Osteocyte (in vitro differentiated cells): ENCODE data around the gene PSME1. TPM values are rescaled to one million over a fixed set of nuclear protein-coding genes. Genes with fewer than 3 reads are reported as not detected.
A peak's percentile ranks its signal among the peaks of the same experiment; 100 is the strongest.

ENCODE experiments used
- DNase-seq: peaks from one replicate; pipeline ENCODE4 v3.0.0; 2021; ENCODE audit warnings: mixed read lengths; ENCODE audit not compliant: unreplicated experiment; ENCODE audit errors: extremely low spot score
- H3K27ac Mint-ChIP-seq: one replicate; pipeline ENCODE4 v1.8.0; 2021; ENCODE audit warnings: mild to moderate bottlenecking, mixed read lengths; ENCODE audit not compliant: unreplicated experiment
- H3K27me3 Mint-ChIP-seq: one replicate; pipeline ENCODE4 v1.8.0; 2021; ENCODE audit warnings: mixed read lengths; ENCODE audit not compliant: unreplicated experiment
- H3K36me3 Mint-ChIP-seq: one replicate; pipeline ENCODE4 v1.8.0; 2021; ENCODE audit warnings: mixed read lengths; ENCODE audit not compliant: unreplicated experiment
- H3K4me1 Mint-ChIP-seq: one replicate; pipeline ENCODE4 v1.8.0; 2021; ENCODE audit warnings: mixed read lengths; ENCODE audit not compliant: unreplicated experiment
- H3K4me3 Mint-ChIP-seq: one replicate; pipeline ENCODE4 v1.8.0; 2021; ENCODE audit warnings: mild to moderate bottlenecking, moderate library complexity, mixed read lengths; ENCODE audit not compliant: unreplicated experiment
- H3K9me3 Mint-ChIP-seq: one replicate; pipeline ENCODE4 v1.8.0; 2021; ENCODE audit warnings: mixed read lengths; ENCODE audit not compliant: unreplicated experiment
- CTCF ChIP-seq: fragments of 200-600 bp; sonication (generic); IDR thresholded peaks from 2 replicates; pipeline ENCODE4 v1.5.0; 2021; ENCODE audit warnings: antibody characterized with exemption, mild to moderate bottlenecking, moderate library complexity
- total RNA-seq: library from RNA; stranded (reverse); gene quantifications from 2 replicates; pipeline ENCODE4 v1.2.1, GENCODE V29; 2021

Gene PSME1
- total RNA-seq, 1 donor from 2014 or later, result 156 TPM

DNA sequence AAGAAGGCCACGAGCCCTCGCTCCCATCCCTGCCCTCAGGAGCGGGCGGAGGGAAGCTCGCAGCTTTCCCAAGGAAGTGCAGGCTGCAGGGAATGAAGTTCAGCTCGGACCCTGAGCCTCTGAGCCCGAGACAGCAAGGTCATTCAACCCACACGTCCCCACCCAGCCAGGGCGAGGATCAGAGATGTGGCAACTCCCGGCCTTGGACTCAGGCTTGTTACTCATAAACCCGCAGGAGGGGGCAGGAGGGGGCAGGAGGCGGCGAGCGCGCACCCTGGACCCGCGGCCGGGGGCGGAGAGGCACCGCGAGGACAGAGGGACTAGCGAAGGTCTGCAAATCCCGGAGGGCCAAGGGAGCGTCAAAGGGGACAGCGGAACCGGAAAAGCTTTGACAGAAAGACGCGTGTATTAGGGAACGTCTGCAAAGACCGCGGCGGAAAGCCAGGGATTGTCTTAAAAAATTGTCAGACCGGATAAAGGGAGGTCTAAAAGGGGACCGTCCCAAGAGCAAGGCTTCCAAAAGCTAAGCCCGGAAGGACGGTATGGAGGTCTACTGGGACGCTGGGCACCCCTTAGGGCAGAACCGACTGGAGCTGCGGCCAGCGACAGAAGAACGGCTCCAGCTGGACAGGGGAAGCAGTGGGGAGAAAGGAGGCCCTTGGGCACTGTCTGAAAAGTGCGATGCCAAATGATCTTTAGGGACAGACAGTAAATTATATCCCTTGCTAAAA lies 22.0 kb upstream of the PSME1 start:
- Mint-ChIP-seq H3K9me3 (no peaks in the 10 kb centered on the region), H3K4me1 (peaks cover 16% of the 10 kb centered on the region), H3K27ac (peak overlapping the region; percentile 99), H3K36me3 (peaks cover 9% of the 10 kb centered on the region), H3K4me3 (peak overlapping the region; percentile 95), H3K27me3 (no peaks in the 10 kb centered on the region)
- no peak for TF ChIP-seq CTCF
- peak; percentile 89 for DNase-seq

- H3K27me3 Mint-ChIP-seq, result no peaks in the 10 kb centered on the region
- peak; percentile 100 for DNase-seq
- peaks cover 17% of the 10 kb centered on the region for H3K36me3 Mint-ChIP-seq
- H3K4me1 Mint-ChIP-seq, result peaks cover 14% of the 10 kb centered on the region
- H3K4me3 Mint-ChIP-seq, result peak within 1 kb of the TSS; percentile 95
- no peak for TF ChIP-seq CTCF
- H3K9me3 Mint-ChIP-seq, result no peaks in the 10 kb centered on the region
- peak within 1 kb of the TSS; percentile 99 for H3K27ac Mint-ChIP-seq
These were observed 21.2 kb upstream of the PSME1 start, which contains the start of the genes DCAF11 and NRL for GRCh38 chr14:24114532-24115421. DCAF11 (plus strand) TSS chr14:24114777; CDS start chr14:24115595, 818 bp downstream. NRL (minus strand) TSS chr14:24114949; CDS start chr14:24082848, 32,101 bp downstream.

DNA sequence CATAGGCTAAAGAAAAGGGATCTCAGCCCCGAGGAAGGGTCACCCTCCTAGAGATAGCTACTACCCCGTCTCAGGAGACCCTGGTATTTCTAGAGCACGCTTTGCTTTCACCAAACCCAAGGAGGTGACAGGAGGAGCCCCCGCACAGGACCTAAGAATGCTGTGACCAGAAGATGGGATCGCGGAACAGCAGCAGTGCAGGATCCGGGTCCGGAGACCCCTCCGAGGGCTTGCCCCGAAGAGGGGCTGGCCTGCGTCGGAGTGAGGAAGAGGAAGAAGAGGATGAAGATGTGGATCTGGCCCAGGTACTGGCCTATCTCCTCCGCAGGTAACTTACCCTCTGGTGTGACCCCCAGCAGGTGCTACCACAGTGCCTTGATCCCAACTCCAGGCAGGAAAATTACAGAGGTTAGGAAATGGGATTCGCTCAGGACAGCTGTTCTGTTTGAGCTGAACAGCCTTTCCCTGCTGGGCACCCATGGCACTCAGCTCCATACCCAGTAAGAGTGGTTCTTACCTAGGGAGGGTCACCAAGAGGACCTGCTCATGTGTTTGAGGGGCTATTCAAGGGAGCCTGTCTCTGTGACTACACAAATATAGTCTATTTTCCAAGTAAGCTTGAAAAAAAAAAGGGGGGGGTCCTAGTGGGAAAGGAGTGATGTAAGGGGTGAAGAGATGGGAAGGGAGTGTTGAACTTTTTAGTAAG lies 20.4 kb upstream of the PSME1 start:
- Mint-ChIP-seq H3K9me3 (no peaks in the 10 kb centered on the region), H3K27me3 (no peaks in the 10 kb centered on the region), H3K36me3 (peaks cover 20% of the 10 kb centered on the region), H3K4me3 (peak overlapping the region; percentile 95), H3K27ac (peak overlapping the region; percentile 99), H3K4me1 (peaks cover 14% of the 10 kb centered on the region)
- DNase-seq, result no peak
- TF ChIP-seq CTCF, result no peak

DNA sequence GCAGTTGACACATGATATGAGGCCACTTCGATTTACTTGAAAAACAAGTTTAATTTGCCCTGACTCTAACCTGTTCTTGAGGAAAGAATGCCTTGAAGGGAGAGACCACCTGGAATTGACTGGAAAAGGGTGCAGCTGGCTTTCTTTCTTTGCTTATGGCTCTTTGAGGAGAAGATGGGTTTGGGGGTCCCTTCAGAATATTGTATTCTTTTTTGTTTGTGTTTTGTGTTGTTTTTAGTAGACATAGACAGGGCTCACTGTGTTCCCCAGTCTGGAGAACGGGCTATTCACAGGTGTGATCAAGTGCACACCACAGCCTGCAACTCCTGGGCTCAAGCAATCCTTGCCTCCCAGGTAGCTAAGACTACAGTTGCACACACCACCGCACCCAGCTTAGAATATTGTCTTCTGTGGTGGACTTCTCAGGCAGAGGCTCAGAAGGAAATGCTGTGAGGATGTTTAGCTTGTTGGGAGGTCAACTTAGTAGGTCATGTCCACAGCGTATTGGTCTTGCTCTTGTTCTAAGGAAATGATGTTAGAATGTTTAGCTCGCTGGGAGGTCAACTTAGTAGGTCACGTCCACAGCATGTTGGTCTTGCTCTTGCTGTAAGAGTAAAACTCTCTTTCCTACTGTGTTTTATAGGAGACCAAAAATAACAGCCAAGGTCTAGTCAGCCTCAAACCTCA lies 19.7 kb upstream of the PSME1 start:
- Mint-ChIP-seq H3K9me3 (no peaks in the 10 kb centered on the region), H3K4me3 (peak overlapping the region; percentile 95), H3K27me3 (no peaks in the 10 kb centered on the region), H3K4me1 (peaks cover 14% of the 10 kb centered on the region), H3K36me3 (peaks cover 24% of the 10 kb centered on the region), H3K27ac (no peak overlapping the region)
- no peak for TF ChIP-seq CTCF
- no peak for DNase-seq
